ENCODE data around the gene CEP85. TPM values are rescaled to one million over a fixed set of nuclear protein-coding genes. Genes with fewer than 3 reads are reported as not detected.

Gene CEP85
- total RNA-seq, 1 experiment from 2014 or later = 19.7 TPM

DNA sequence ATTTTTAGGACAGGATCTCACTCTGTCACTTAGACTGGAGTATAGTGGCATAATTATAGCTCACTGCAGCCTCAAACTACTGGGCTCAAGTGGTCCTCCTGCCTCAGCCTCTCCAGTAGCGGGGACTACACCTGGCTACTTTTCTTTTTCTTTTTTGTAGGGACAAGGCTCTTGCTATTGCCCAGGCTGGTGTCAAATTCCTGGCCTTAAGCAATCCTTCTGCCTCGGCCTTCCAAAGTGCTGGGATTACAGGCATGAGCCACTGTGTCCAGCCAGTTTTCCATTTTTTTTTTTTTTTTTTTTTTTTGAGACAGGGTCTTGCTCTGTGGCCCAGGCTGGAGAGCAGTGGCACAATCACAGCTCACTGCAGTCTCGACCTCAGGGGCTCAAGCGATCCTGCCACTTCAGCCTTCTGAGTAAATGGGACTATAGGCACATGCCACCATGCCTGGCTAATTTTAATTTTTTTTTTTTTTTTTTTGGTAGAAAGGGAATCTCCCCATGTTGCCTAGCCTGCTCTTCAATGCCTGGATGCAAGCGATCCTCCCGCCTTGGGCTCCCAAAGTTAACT, 20.6 kb upstream of the CEP85 start:
- peaks cover 5% of the 10 kb centered on the region for H3K27me3 Mint-ChIP-seq (ENCODE audit: insufficient read depth, unreplicated experiment)
- ChIA-PET POLR2A (no interaction called here), CTCF (interaction anchor here (0.6 kb wide), 1 partner anchor 26 kb away, joined by 8 read pairs; no protein-coding TSS in a partner anchor)
- H3K36me3 Mint-ChIP-seq (ENCODE audit: insufficient read depth, unreplicated experiment) = no peaks in the 10 kb centered on the region
- Histone ChIP-seq H3K27me3 (replicated peaks; ENCODE audit: control insufficient read depth, insufficient read depth, low read length) (no peaks in the 10 kb centered on the region), H3K4me1 (no peaks in the 10 kb centered on the region), H3K4me3 (ENCODE audit: low read depth, low read length) (no peak overlapping the region), H3K36me3 (ENCODE audit: control insufficient read depth, insufficient read depth, low read length) (no peaks in the 10 kb centered on the region), H3K9me3 (no peaks in the 10 kb centered on the region)
- DNase-seq = no peak
- intact Hi-C loops (cut with micrococcal nuclease; ENCODE audit: unreplicated experiment) = no loop called here
- no peaks in the 10 kb centered on the region for H3K4me1 Mint-ChIP-seq (ENCODE audit: low read depth, unreplicated experiment)
- no peak overlapping the region for H3K27ac Mint-ChIP-seq (ENCODE audit: unreplicated experiment)
- no peak overlapping the region for H3K4me3 Mint-ChIP-seq (ENCODE audit: unreplicated experiment)
- TF ChIP-seq CTCF (IDR thresholded peaks at IDR 0.05; ENCODE audit: insufficient read depth in 1 of 2, low read depth in 1 of 2, low read length in 1 of 2, severe bottlenecking in 1 of 2, unreplicated experiment in 1 of 2) = no peak
- no peaks in the 10 kb centered on the region for H3K9me3 Mint-ChIP-seq (ENCODE audit: unreplicated experiment)
- BruUV-seq (replicated peaks) = no TSS peak

DNA sequence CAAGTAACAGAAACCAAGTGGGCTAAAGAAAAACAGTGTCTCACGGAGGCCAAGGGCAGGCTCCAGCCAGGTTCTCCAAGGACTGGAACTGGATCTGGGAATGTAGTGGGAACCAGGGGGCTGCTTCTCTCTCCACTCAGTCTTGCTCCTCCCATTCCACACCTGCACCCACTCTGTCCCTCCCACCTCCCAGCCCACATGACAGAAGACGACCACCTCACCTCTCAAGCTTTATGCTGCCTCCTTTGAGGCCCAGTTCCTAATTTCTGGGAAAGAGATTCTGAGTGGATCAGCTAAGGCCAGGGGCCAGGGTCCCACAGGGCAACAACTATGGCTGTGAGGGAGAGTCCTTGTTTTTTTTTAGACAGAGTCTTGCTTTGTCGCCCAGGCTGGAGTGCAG, 18.8 kb upstream of the CEP85 start:
- ChIA-PET POLR2A (no interaction called here), CTCF (interaction anchor here (0.6 kb wide), 1 partner anchor 203 kb away, joined by 3 read pairs; no protein-coding TSS in a partner anchor)
- no peak for TF ChIP-seq CTCF (IDR thresholded peaks at IDR 0.05; ENCODE audit: insufficient read depth in 1 of 2, low read depth in 1 of 2, low read length in 1 of 2, severe bottlenecking in 1 of 2, unreplicated experiment in 1 of 2)
- Histone ChIP-seq H3K36me3 (ENCODE audit: control insufficient read depth, insufficient read depth, low read length) (no peaks in the 10 kb centered on the region), H3K4me3 (ENCODE audit: low read depth, low read length) (no peak overlapping the region), H3K4me1 (no peaks in the 10 kb centered on the region), H3K27me3 (replicated peaks; ENCODE audit: control insufficient read depth, insufficient read depth, low read length) (no peaks in the 10 kb centered on the region), H3K9me3 (no peaks in the 10 kb centered on the region)
- H3K36me3 Mint-ChIP-seq (ENCODE audit: insufficient read depth, unreplicated experiment) = no peaks in the 10 kb centered on the region
- H3K9me3 Mint-ChIP-seq (ENCODE audit: unreplicated experiment) = no peaks in the 10 kb centered on the region
- H3K27ac Mint-ChIP-seq (ENCODE audit: unreplicated experiment) = no peak overlapping the region
- H3K4me1 Mint-ChIP-seq (ENCODE audit: low read depth, unreplicated experiment) = no peaks in the 10 kb centered on the region
- H3K4me3 Mint-ChIP-seq (ENCODE audit: unreplicated experiment) = no peak overlapping the region
- H3K27me3 Mint-ChIP-seq (ENCODE audit: insufficient read depth, unreplicated experiment) = peaks cover 3% of the 10 kb centered on the region
- no peak for DNase-seq
- no TSS peak for BruUV-seq (replicated peaks)
- intact Hi-C loops (cut with micrococcal nuclease; ENCODE audit: unreplicated experiment) = no loop called here

DNA sequence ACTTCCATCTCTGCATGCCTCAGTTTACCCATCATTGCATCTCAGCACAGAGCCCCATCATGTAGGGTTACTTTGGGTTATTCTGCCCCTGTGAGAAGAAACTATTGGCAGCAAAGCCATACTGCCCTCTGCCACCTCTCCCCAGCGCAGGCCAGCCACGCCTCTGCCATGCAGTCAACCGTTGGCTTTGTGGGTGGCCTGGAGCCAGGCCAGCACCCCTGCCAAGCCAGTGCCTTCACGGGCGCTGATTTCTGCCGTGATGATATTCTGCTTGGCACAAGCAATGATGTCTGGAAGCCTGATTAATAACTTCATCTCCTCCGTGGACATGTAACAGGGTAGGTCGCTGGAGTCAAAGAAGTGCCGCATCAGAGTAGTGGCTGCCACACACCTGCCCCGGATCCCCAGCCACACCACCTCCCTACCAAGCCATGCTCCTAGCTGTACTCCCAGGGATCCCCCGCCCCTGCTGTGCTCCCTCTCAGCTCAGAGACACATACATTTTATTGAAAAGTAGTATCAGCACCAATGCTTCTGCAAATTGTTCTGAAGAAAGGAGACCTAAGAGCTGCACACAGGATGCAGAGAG, 15.0 kb upstream of the CEP85 start:
- ChIA-PET POLR2A (no interaction called here), CTCF (no interaction called here)
- no peaks in the 10 kb centered on the region for H3K36me3 Mint-ChIP-seq (ENCODE audit: insufficient read depth, unreplicated experiment)
- H3K4me3 Mint-ChIP-seq (ENCODE audit: unreplicated experiment) = no peak overlapping the region
- H3K4me3 ChIP-seq (ENCODE audit: low read depth, low read length) = no peak overlapping the region
- BruUV-seq (replicated peaks) = no TSS peak
- H3K36me3 ChIP-seq (ENCODE audit: control insufficient read depth, insufficient read depth, low read length) = no peaks in the 10 kb centered on the region
- no peaks in the 10 kb centered on the region for H3K4me1 ChIP-seq
- no peaks in the 10 kb centered on the region for H3K27me3 ChIP-seq (replicated peaks; ENCODE audit: control insufficient read depth, insufficient read depth, low read length)
- H3K9me3 Mint-ChIP-seq (ENCODE audit: unreplicated experiment) = no peaks in the 10 kb centered on the region
- intact Hi-C loops (cut with micrococcal nuclease; ENCODE audit: unreplicated experiment) = no loop called here
- H3K4me1 Mint-ChIP-seq (ENCODE audit: low read depth, unreplicated experiment) = no peaks in the 10 kb centered on the region
- TF ChIP-seq CTCF (IDR thresholded peaks at IDR 0.05; ENCODE audit: insufficient read depth in 1 of 2, low read depth in 1 of 2, low read length in 1 of 2, severe bottlenecking in 1 of 2, unreplicated experiment in 1 of 2) = no peak
- no peaks in the 10 kb centered on the region for H3K27me3 Mint-ChIP-seq (ENCODE audit: insufficient read depth, unreplicated experiment)
- H3K27ac Mint-ChIP-seq (ENCODE audit: unreplicated experiment) = no peak overlapping the region
- no peaks in the 10 kb centered on the region for H3K9me3 ChIP-seq
- DNase-seq = no peak

All from Caco-2 (cell line).